GM19455 (cell line): ENCODE measurements around the gene PLCD3.

Experiments used
- ATAC-seq: cut with Tn5 transposase; IDR thresholded peaks from one replicate; pipeline ENCODE4 v1.9.1; 2021; ENCODE audit not compliant: unreplicated experiment

PLCD3 gene

DNA sequence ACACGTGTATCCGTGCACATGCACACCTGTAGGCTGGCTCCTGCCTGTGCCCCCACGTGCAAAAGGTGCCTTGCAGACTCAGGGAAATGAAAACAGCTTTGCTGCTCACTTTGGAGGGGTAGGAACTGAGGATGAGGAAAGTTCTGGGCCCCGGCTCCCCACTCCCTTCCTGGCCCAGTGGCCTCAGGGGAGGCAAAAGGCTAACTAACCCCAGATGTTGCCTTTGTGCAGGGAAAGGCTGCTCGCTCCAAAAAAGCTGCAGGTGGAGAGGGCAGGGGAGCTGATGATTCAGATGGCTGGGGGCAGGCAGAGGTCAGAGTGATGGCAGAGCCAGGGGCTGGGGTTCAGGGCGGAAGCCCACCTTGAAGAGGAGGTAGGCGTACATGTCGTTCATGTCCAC, 12.4 kb downstream of the PLCD3 start:
- ATAC-seq = no peak

DNA sequence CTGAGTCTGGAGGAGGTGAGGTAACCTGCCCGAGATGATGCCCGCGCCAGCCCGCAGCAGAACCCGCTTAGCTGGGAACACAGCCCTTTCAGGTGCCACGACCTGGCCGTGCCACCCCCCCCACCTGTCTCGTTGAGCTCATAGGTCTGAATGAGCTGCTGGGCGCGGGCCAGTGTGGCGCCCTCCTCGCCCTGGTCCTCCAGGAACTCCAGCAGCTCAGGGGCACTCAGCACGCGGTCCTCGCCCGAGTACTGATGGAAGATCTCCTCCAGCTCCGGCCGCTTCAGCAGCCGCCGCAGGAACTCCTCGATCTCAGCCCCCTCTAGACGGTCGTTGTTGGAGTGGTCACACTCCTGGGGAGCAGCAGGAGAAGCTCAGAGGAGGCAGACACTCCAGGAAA, 13.6 kb downstream of the PLCD3 start:
- ATAC-seq = no peak

DNA sequence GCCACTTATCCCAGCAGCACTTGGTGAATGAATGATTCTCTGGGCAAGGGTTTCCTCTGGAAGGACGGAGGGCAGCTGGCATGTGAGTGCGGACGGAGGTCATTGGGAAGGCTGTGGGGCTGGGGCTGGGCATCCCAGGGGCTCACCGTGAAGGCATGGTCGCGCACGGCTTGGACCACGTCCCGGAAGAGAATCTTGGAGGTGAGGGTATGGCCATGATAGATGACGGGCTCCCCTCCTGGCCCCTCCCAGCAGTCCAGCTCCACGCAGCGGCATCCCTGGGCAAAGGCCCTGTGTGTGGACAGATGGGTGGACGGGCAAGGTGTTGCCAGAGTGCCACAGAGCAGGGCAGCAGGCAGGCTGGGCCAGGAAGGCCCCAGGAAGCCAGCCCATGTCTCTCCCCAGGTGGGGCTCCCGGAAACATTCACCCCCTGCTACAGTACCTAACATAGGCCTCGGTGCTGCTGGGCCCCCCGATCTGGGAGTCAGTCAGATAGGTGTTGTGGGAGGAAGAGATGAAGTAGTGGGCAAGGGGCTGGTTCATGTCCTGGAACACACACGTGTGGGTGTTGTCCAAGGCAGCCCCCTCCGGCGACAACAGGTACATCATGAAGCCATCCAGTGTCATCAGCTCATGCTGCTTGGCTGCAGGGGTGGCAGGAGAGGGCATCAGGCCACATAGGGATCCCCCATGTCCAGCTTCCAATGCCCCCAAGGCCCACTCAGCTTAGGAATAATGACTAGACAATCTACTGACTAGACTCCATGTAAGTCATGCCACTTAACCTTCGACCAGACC, 14.3 kb downstream of the PLCD3 start:
- ATAC-seq = no peak

DNA sequence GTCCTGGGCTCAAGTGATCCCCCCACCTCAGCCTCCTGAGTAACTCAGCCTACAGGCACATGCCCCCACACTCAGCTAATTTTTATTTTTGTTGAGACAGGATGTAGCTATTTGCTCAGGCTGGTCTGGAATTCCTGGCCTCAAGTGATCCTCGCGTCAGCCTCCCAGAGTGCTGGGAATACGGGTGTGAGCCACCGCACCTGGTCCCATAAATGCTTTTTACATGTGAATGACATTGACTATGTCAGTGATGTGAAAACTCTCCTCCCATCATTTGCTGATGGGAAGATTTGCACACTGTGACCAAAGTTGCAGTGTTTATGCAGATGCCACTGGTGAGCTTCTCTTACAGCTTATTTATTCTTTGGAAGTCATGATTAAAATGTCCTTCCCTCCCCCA, 15.0 kb downstream of the PLCD3 start:
- no peak for ATAC-seq

DNA sequence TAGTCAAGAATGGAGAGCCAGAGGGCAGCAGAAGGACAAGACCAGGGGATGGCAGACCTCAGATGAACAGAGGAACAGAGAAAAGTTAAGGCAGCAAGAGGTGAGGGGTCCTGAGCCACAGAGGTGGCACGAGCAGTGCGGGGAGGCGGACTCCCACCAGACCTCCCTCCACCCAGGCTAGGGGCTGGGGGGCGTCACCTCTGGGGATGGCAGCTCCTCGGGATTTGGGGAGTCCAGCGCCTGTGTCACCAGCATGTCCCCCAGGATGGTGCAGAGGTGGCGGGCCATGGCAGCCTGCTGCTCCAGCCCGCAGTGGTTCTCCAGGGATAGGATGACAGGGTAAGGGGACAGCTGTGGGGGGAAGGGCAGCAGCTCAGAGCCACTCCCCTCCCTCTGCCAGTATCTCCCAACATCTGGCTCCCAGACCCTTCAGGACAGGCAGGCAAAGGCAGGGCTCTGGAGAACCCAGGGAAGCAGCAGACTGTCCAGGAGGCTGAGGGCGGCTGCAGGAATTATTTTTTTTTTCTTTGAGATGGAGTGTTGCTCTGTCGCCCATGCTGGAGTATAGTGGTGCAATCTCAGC, 15.8 kb downstream of the PLCD3 start:
- no peak for ATAC-seq

DNA sequence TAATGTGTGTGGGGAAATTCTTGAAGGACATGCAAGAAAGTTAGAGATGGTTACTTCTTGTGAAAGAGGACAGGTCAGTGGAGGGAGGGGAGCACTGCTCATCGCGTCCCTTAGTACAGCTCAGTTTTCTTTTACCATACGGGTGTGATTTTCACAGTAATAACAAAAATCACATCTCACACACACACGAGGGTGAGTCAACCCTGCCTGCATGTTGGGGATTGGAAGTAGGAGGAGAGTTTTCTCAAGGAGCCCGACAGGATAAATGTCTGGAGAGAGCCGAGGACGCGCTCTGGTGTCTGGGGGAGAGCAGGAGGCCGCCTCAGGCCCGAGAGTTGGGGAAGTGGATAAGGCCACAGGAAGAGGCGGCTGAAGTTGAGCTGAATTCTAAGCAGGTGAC, 16.4 kb downstream of the PLCD3 start:
- no peak for ATAC-seq

DNA sequence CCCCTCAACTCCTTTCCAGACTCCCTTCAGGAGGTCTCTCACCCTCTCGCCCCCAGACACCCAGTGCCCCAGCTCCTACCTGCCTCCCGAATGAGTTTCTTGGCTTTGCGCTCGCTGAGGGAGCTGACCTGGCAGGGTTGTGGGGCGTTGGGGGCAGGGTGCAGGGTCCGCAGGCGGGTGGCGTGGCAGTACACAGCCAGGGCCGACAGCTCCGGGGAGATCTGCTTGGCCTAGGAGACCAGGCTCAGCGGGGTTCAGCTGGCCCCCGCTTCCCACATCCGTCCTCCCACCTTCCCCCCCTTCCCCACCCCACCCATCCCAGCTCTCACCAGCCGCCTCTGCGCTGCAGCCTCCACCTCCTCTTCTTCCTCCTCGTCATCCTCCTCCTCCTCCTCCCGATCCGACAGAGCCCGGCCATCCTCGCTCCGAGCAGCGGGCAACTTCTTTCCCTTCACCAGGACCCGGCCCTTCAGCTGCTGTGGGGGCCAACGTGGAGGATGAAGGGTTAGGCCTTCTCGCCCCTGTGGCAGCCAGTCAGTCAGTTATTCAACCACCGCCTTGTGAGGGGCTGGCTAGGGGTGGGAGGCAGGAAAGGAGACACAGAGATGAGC, 17.2 kb downstream of the PLCD3 start:
- ATAC-seq = no peak

DNA sequence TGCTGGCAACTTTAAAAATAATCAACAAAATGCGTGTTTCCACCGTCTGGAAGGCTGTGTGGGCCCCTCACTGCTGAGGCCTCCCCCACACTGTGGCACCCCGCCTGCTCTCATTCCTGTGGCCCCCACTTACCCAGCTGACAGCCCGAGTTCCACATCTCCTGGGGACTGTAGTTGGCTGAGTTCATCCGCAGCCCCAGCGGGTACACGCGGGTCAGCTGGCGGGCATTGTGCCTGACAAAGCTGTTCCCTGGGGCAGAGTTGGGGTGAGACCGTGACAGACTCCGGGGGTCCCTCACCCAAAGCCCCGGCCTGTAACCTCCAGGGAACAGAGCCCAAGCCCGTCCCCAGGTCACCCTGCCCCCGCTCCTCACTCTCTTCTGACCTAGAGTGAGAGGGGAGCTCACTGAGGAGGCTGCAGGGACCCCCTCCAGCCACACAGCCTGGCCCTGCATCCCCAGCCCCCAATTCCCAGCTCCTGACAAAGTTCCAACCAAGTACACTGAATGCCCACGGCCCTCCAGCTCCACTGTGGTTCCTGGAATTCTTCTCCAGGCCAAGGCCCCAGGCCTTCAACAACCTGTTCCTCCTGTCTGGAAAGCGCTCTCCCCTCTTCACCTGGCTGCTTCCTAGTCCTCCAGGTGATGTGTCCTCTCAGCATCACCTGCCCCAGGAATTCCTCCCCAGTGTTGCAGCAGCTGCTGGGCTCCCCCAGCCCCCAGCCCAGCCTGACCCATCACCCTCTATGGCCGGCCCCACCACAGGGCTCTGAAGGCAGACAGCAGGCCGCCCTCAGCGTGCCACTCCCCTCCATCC, 18.0 kb downstream of the PLCD3 start:
- no peak for ATAC-seq

DNA sequence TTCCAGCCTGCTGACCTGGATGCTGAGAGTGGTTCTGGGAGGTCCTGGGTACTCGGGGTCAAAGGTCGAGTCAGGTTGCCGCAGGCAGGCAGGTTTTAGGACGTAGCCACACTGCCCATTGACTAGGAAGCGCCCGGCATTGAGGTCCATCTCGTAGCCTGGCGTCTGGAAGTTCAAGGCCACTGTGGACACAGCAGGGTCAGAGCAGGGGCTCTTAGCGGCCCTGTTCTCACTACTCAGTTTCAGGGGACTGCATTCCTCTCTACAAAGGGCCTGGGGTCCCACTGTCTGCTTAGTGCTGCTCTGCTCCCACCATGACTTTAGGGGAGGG, 18.9 kb downstream of the PLCD3 start:
- ATAC-seq = no peak

DNA sequence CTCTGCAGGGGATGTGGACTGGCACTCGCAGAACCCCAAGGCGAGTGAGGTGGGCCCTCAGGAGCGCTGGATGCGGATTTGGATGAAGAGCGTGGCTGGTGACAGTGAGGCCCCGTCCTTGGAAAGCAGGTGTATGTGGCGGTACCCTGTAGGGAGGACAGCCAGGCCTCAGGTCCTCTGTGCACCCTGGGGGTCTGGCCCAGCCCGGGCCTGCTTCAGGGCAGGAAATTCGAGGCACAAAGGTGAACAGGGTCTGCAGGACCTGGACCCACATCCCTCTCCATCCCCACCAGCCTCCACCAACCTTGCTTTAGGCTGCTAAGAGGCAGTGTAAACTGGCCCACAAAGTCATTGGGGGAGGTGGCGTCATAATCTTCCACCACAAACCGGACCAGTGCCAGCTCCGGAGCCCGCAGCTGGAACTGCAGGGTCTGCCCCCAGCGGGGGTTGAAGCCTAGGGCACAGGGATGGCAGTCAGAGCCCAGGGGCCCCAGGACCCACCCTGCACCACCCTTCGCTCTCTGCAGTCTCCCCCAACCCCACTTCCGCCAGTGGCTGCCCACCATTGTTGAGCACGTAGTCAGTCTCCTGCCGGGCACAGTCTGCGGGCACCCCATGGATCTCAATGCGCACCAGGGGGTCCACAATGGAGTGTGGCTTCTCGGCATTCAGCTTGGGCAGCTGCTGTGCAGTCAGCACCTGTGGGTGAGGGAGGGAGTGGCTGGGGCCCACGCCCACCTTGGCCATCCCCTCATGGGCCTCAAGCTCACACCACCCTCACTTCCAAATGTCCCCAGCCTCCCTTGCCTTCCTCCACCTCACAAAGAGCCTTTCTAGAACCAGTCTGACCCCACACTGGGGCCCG, 19.5 kb downstream of the PLCD3 start:
- no peak for ATAC-seq

DNA sequence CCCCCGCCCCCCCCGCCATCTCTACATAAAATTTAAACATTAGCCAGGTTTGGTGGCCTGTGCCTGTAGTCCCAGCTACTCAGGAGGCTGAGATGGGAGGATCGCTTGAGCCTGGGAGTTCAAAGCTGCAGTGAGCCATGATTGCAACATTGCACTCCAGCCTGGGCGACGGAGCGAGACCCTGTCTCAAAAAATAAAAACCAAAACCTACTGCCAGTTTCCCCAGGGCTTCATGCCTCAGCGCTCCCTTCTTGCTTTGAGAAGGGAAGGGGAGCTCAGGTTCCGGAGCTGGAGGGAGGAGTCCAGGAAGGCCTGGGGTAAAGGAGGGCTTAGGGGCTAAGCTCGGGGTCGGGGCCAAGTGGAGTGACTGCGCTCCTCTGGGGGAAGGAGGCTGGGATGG, 20.5 kb downstream of the PLCD3 start:
- ATAC-seq = no peak

DNA sequence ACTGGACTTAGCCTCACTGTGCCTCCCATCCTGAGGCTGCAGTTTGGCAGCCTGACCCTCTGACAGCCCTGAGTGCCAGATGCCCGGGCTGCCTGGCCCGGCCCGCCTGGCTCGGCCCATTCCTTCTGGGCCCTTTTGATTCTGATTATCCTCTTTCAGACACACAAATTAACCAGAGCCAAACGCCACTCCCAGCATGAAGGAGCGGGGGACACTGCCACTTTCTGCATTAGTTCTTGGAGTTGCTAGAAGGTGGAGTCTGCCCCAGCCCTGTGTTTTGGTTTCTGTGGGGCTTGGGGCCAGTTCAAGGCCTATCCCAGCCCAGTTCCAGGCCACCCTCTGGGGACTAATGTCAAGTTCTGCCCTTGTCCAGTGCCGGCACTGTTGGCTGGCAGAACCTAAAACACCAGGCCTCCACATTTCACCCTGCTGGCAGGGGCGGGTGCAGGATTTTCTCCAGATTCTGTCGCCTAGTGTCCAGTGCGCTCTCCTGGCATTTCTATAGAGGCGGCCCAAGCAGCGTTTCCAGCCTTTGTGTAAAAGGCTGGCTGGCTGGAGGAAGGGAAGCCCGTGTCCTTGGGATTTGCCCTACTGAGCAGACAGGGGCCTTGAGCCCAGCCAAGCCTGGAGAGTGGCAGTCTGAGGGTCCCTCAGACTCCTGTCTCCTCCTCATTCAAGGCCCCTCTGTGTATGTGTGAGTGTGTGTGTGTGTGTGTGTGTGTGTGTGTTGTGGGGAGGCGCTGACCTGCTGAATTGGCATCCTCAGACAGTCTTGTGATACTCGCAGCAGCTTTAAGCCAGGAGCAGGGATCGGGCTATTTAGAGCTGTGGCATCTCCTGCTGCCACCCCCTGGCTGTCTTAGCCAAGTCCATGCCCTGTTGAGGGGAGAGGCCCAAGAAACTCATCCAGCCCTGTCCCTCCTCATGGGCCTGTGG, 21.4 kb downstream of the PLCD3 start:
- no peak for ATAC-seq

DNA sequence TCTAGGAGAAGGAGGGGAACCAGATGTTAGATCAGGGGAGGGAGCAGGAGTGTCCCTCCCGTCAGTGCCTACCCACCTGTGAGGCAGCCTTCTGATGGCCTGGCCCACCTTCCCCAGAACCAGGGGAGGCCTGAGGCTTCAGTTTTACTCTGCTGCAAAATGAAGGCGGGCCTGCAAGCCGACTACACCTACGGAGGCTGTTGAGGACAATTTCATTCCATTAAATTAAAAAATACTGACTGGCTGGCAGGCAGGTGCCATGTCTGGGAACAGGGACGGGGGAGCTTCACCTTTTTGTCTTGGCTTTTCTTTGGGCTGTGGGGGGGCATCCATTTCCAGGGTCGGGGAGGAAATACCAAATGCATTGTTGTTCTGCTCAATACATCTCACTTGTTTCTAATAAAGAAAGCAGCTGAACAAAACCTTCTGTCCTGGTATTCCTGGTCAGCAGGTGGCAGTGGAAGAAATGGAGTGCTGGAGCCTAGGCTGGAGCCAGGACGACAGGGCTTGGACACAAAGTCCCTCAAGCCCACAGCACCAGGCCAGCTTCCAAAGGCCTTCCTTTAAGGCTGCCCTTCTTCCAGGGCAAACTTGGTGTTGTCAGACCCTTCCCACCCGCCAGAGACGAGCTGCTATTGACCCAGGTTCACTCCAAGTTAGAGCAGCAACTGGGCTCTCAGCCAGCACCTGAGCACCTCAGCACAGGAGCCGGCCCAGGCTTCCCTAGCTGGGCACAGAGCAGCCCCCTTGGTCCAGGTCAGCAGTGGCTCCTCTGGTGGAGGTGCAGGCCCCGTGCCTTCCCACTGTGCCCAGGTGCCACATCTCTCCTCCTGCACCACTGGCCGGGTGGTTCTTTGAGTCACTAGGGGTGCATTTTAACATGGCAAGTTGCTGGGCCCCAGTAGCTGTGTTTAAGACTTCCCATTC, 23.5 kb downstream of the PLCD3 start:
- ATAC-seq = no peak

DNA sequence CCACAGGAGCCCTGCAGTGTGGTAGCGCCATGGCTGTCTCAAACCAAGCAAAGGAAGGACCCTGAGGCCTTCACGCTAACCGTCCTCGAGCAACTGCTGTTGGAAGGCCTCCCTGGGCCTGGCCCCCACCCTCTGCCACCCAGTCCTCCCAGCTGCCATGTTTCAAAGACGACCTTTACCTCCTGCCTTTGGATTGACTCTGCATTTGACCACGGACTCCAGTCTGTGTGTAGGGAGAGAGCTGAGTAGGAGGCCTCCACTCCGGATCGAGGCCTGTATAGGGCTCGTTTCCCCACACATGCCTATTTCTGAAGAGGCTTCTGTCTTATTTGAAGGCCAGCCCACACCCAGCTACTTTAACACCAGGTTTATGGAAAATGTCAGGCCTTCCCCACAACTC, 24.3 kb downstream of the PLCD3 start:
- ATAC-seq = no peak

DNA sequence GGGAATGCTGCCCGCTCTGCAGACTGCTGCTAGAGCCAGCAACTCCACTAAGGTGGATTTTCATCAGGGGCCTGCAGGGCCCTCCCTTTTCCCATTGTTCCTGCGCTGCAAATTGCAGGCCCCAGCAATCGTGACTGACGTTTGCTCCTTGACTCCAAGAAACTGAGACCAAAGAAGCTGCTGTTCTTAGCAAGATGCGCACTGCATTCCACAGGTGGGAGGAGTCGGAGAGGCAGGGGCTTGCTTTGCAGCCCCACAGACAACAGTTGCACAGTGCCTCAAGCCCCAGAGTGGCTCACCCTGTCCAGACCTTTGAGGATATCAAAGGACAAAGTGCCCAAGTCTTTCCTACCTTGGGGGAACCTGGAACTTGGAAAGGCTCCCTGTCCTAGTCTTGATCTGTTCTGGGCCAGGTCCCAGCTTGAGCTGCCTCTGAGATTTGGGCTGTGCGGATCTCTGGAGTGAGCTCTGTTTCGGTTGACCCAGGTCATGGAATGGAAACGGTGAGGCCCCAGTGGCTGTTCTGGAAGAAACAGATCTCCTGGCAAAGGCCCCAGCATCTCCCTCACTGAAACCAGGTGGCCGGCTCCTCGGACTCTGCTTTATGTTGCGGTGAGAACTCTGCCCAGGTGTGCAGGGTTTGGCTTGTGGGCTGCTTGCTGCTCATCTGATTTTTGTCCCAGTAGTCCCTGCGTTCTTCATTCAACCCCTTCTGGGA, 24.9 kb downstream of the PLCD3 start:
- ATAC-seq = no peak

DNA sequence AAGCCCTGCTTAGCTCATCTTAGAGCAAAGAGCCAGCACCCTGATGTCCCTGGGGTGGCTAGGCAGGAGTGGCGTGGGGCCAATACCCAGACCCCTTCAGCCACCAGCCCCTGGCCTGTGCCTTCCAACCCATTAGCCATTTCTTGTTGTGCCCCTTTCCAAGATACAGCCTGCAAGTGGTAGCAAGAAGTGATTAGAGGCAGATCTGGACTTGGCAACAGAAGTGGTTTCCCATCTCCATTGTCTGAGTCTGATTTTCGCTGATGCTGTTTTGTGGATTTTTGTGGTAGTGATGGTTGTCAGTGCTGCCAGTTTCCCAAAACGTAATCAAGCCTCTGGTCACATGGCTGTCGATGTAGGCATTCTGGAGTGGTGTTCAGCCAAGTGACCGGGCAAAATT, 25.7 kb downstream of the PLCD3 start:
- no peak for ATAC-seq

DNA sequence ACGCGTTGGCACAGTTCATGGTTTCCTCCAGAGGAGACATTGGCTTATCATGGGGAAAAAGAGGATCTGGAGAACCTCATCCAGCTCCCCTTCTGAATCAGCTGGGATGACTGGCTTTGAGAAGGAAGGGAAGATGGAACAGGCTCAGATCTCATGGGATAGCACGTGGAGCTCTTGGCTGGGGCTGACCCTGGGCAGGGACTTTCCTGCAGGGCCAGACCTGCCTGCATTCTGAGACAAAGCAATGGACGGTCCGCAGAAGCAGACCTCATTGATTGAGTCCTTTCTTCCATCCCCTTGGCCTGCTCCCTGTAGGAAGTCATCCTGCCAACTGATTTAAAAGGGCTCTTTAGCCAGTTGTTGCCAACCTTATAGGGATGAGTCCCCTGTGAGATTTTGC, 26.2 kb downstream of the PLCD3 start:
- ATAC-seq = no peak
